Measurements from ENCODE around the gene SLC12A8.

DNA sequence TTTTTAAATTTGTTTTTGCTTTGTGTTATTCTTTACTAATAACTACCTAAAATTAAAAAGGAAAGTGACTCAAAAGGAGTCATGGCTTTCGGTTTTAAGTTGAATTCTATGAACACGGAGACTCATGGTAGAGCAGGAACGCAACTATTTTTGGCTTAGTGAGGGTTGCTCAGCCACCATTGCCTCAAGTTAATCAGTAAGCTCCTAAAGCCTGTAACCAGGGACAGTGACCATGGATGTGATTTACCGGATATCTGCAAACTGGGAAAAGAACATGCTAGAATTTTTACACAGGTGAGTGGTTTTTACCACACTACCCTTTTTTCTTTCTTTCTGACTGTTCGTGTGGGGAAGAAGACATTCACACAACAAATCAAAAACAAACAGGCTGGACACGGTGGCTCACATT is 11.8 kb downstream of the SLC12A8 start:
- no peak for TF ChIP-seq SIX5 (IDR thresholded peaks at IDR 0.05; ENCODE audit: low read depth, low read length, severe bottlenecking)
- TF ChIP-seq, protein P1, sequence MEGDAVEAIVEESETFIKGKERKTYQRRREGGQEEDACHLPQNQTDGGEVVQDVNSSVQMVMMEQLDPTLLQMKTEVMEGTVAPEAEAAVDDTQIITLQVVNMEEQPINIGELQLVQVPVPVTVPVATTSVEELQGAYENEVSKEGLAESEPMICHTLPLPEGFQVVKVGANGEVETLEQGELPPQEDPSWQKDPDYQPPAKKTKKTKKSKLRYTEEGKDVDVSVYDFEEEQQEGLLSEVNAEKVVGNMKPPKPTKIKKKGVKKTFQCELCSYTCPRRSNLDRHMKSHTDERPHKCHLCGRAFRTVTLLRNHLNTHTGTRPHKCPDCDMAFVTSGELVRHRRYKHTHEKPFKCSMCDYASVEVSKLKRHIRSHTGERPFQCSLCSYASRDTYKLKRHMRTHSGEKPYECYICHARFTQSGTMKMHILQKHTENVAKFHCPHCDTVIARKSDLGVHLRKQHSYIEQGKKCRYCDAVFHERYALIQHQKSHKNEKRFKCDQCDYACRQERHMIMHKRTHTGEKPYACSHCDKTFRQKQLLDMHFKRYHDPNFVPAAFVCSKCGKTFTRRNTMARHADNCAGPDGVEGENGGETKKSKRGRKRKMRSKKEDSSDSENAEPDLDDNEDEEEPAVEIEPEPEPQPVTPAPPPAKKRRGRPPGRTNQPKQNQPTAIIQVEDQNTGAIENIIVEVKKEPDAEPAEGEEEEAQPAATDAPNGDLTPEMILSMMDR (IDR thresholded peaks at IDR 0.05 in 2 of 3, conservative IDR thresholded peaks at IDR 0.05 in 1 of 3; ENCODE audit: control insufficient read depth in 2 of 3, extremely low read depth in 1 of 3, insufficient read depth in 1 of 3, low read depth in 3 of 3, low read length in 3 of 3): no peak
- no peak for TF ChIP-seq ASH2L (IDR thresholded peaks at IDR 0.05; ENCODE audit: borderline replicate concordance, low read depth)
- TF ChIP-seq, protein P2, sequence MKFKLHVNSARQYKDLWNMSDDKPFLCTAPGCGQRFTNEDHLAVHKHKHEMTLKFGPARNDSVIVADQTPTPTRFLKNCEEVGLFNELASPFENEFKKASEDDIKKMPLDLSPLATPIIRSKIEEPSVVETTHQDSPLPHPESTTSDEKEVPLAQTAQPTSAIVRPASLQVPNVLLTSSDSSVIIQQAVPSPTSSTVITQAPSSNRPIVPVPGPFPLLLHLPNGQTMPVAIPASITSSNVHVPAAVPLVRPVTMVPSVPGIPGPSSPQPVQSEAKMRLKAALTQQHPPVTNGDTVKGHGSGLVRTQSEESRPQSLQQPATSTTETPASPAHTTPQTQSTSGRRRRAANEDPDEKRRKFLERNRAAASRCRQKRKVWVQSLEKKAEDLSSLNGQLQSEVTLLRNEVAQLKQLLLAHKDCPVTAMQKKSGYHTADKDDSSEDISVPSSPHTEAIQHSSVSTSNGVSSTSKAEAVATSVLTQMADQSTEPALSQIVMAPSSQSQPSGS (IDR thresholded peaks at IDR 0.05; ENCODE audit: low read length): peak; percentile 74
- TF ChIP-seq TBL1XR1 (IDR thresholded peaks at IDR 0.05; ENCODE audit: low read depth, low read length): no peak
- no peak for TF ChIP-seq RFX5 (IDR thresholded peaks at IDR 0.05; ENCODE audit: low read depth, low read length)
